Activated CD8-positive, alpha-beta T cell treated with anti-CD3 and anti-CD28 coated beads for 36 hours (primary cell): ENCODE measurements around the gene YOD1. TPM values are rescaled to one million over a fixed set of nuclear protein-coding genes. Genes with fewer than 3 reads are reported as not detected.
A peak's percentile ranks its signal among the peaks of the same experiment; 100 is the strongest.

ENCODE experiments used
- ATAC-seq: fragments of 200-7000 bp; cut with Tn5 transposase; one replicate; pipeline ENCODE4 v1.10.0; 2021; ENCODE audit warnings: mild to moderate bottlenecking, moderate library complexity
- CTCF ChIA-PET: fragments of 350-600 bp; sonication (Branson Sonifier 250); formaldehyde crosslinking; loops from one replicate; lab custom pipeline; 2021; ENCODE audit warnings: antibody characterized with exemption; lab: Charles Lee
- POLR2A ChIA-PET: fragments of 350-600 bp; sonication (Branson Sonifier 250); formaldehyde crosslinking; loops from one replicate; lab custom pipeline; 2021; ENCODE audit warnings: antibody characterized with exemption; lab: Charles Lee
- DNase-seq: peaks from one replicate; pipeline ENCODE4 v3.0.0-alpha.2; 2020
- H3K27ac Mint-ChIP-seq: one replicate; pipeline ENCODE4 v1.8.0; 2021; ENCODE audit warnings: mild to moderate bottlenecking, mixed read lengths
- H3K27me3 Mint-ChIP-seq: one replicate; pipeline ENCODE4 v1.8.0; 2021; ENCODE audit warnings: mixed read lengths
- H3K36me3 Mint-ChIP-seq: one replicate; pipeline ENCODE4 v1.8.0; 2021; ENCODE audit warnings: low read depth, mixed read lengths
- H3K4me1 Mint-ChIP-seq: one replicate; pipeline ENCODE4 v1.8.0; 2021; ENCODE audit warnings: low read depth, mixed read lengths
- H3K4me3 Mint-ChIP-seq: one replicate; pipeline ENCODE4 v1.8.0; 2021; ENCODE audit warnings: mild to moderate bottlenecking, moderate library complexity, mixed read lengths
- H3K9me3 Mint-ChIP-seq: one replicate; pipeline ENCODE4 v1.8.0; 2021; ENCODE audit warnings: mixed read lengths
- intact Hi-C: fragments of 100-400 bp; cut with micrococcal nuclease; formaldehyde crosslinking; loops from one replicate; pipeline ENCODE4 v1.10.0; 2022
- total RNA-seq, 2 experiments: library from RNA; stranded (reverse); gene quantifications; one replicate each; pipeline ENCODE4 v1.2.3, GENCODE V29; 2021
- TF ChIP-seq, protein P1 (sequence below): fragments of 200-600 bp; IDR thresholded peaks from one replicate; pipeline ENCODE4 v1.8.0; 2022; ENCODE audit warnings: antibody characterized with exemption, mild to moderate bottlenecking

Gene YOD1
- total RNA-seq, 2 experiments from 2014 or later, result 7.4 to 7.5 TPM

DNA sequence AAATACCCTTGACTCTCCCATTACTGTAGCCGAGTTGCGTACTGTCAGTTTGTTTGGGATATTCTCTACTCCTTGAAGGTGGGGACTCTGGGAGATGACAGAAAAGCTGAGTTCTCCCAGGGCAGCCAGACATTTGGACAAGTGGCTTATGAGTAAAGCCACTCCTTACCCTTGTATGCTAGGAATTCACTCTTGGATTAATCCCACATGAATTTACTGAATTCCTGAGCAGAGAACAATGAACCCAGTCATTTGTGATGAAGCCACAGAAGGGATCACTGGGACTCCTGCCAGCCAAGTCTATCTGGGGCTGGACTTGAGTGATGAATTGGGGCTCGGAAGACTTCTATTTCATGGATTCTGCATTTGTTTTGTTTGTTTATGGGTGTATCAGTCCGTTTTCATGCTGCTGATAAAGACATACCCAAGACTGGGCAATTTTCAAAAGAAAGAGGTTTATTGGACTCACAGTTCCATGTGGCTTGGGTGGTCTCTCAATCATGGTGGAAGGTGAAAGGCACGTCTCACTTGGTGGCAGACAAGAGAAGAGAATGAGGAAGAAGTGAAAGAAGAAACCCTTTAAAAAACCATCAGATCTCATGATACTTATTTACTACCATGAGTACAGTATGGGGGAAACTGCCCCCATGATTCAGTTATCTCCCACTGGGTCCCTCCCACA, 43.5 kb downstream of the YOD1 start:
- ATAC-seq (no peak), DNase-seq (no peak)
- Mint-ChIP-seq H3K27me3 (peaks cover 8% of the 10 kb centered on the region), H3K4me1 (no peaks in the 10 kb centered on the region), H3K36me3 (no peaks in the 10 kb centered on the region), H3K4me3 (no peak overlapping the region), H3K27ac (no peak overlapping the region), H3K9me3 (no peaks in the 10 kb centered on the region)
- TF ChIP-seq, protein P1, sequence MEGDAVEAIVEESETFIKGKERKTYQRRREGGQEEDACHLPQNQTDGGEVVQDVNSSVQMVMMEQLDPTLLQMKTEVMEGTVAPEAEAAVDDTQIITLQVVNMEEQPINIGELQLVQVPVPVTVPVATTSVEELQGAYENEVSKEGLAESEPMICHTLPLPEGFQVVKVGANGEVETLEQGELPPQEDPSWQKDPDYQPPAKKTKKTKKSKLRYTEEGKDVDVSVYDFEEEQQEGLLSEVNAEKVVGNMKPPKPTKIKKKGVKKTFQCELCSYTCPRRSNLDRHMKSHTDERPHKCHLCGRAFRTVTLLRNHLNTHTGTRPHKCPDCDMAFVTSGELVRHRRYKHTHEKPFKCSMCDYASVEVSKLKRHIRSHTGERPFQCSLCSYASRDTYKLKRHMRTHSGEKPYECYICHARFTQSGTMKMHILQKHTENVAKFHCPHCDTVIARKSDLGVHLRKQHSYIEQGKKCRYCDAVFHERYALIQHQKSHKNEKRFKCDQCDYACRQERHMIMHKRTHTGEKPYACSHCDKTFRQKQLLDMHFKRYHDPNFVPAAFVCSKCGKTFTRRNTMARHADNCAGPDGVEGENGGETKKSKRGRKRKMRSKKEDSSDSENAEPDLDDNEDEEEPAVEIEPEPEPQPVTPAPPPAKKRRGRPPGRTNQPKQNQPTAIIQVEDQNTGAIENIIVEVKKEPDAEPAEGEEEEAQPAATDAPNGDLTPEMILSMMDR, result no peak
- ChIA-PET POLR2A (no interaction called here), CTCF (interaction anchor here (1.0 to 3.2 kb wide), 2 partner anchors 7 to 25 kb away, joined by 3 to 24 read pairs; no protein-coding TSS in a partner anchor)
- intact Hi-C loops, result no loop called here

GRCh38 chr1:207006914-207007313, 44.1 kb downstream of the YOD1 start:
- Mint-ChIP-seq H3K36me3 (no peaks in the 10 kb centered on the region), H3K27me3 (peaks cover 6% of the 10 kb centered on the region), H3K9me3 (no peaks in the 10 kb centered on the region), H3K4me1 (no peaks in the 10 kb centered on the region), H3K4me3 (no peak overlapping the region), H3K27ac (no peak overlapping the region)
- intact Hi-C loops, result no loop called here
- DNase-seq, result no peak
- no peak for ATAC-seq
- POLR2A ChIA-PET, result no interaction called here
- TF ChIP-seq, protein P1, result no peak
- CTCF ChIA-PET, result interaction anchor here (1.0 to 3.2 kb wide), 8 partner anchors 8 to 343 kb away, joined by 3 to 24 read pairs (median 4); no protein-coding TSS in a partner anchor

DNA sequence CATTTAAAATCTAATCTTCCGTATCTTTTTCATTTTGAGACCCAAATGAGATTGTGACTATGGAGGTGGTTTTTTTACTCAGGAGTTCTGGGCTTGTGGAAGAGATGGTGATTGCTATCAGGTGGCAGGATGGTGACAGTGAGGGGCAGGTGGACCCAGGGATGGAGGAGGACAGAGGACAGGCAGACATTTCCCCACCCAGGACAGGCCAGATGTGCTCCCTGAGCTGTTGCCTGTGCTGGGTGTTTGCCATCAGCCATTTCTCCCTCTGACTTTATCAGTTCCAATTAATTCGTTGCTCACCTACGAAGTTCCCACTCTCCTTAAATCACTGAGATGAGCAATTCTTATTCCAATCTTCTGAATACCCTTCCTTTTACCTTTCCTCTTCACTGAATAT, 44.9 kb downstream of the YOD1 start:
- peaks cover 6% of the 10 kb centered on the region for H3K27me3 Mint-ChIP-seq
- no peaks in the 10 kb centered on the region for H3K4me1 Mint-ChIP-seq
- TF ChIP-seq, protein P1, result no peak
- ChIA-PET CTCF (interaction anchor here (0.7 to 3.2 kb wide), 29 partner anchors 8 to 494 kb away, joined by 3 to 27 read pairs (median 4); partner anchors contain the start of genes FCAMR and PIGR), POLR2A (no interaction called here)
- H3K27ac Mint-ChIP-seq, result no peak overlapping the region
- H3K9me3 Mint-ChIP-seq, result no peaks in the 10 kb centered on the region
- no peak for DNase-seq
- no peaks in the 10 kb centered on the region for H3K36me3 Mint-ChIP-seq
- no peak for ATAC-seq
- no peak overlapping the region for H3K4me3 Mint-ChIP-seq
- intact Hi-C loops, result no loop called here

DNA sequence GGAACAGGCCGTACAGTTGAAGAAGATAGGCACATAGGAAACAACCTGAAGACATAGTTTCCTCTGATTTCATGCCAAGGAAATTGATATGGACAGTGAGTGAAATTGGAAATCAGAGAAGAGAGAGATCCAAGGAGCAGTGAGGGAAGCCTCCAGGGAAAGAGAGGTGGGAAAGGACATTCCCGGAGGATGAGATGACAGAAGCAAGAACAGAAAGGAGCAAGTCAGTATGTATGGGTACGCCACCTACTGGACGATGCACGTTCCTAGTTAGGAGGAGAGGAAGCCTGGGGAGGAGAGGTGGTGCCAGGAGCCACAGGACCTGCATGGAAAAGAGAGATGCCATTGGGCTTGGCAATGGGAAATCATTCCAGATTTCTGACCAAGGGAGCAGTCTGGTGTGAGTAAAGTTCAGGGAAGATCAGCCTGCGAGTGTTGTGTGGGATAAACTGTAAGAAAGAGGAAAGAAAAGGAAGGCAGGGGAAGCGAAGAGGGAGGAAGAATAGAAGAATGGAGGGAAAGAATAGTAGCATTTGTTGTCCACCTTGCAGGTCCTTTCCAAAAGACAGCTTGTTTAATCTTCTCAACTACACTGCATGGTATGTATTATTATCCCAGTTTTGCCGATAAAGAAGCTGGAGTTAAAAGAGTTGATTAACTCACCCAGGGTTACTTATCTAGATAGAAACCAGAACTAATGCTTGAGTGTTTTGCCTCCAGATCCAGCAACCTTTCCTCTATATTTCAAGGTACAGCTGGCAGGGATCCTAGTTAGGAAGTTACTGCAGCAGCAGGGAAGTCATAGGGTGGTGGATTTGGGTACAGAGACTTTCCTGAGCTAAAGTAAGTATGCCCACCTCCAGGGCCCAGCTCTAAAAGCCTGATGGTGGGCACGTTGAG, 45.8 kb downstream of the YOD1 start:
- TF ChIP-seq, protein P1, result peak; percentile 74
- ChIA-PET POLR2A (no interaction called here), CTCF (interaction anchor here (0.7 to 3.2 kb wide), 50 partner anchors 8 to 721 kb away, joined by 3 to 27 read pairs (median 5); partner anchors contain the start of genes C1orf116, FCAMR, PFKFB2 and PIGR)
- peaks cover 3% of the 10 kb centered on the region for H3K27me3 Mint-ChIP-seq
- H3K4me1 Mint-ChIP-seq, result no peaks in the 10 kb centered on the region
- peak; percentile 62 for DNase-seq
- peak; percentile 47 for ATAC-seq
- intact Hi-C loops, result no loop called here
- H3K36me3 Mint-ChIP-seq, result no peaks in the 10 kb centered on the region
- no peaks in the 10 kb centered on the region for H3K9me3 Mint-ChIP-seq
- no peak overlapping the region for H3K4me3 Mint-ChIP-seq
- H3K27ac Mint-ChIP-seq, result no peak overlapping the region
